Measurements from ENCODE around the gene PGD.
"Not testable (repeated sequence)": the region's sequence is repeated elsewhere in the genome, so short reads cannot be mapped to it uniquely, and the experiment has no call there.

Gene PGD

DNA sequence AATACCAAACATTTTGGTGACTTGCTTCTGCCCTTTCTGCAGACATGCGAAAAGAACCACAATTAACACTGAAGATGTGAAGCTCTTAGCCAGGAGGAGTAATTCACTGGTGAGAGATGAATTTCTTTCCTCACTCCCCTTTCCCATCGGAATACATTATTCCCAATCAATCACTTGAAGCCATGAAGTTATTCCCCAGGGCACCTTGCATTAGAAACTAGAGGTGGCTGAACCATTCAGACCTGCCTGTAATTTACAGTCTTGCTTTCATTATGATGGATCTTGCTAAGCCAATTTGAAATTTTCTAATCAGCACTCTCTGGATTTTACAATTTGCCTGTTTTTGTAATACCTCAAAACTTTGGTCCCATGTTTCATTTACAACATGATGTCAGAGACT, 41.4 kb downstream of the PGD start:
- DNase-seq = no peak

DNA sequence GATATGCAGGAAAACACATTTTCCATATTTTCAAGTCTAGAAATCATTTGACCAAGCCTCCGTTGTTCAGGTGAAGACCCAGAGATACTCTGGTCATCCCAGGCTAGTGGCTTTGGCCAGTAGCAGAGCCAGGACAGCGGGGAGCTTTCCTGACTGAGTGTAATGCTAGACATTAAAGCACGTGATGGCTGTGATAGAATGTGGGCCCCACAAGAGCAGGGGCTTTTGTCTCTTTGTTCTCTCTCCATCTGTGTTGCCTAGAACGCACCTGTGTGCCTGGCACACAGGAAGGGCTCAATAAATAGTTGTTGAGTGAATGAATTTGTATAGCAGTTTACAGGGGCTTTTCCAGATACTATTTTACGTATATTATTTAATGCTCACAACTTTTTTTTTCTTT, 41.9 kb downstream of the PGD start:
- no peak for DNase-seq

DNA sequence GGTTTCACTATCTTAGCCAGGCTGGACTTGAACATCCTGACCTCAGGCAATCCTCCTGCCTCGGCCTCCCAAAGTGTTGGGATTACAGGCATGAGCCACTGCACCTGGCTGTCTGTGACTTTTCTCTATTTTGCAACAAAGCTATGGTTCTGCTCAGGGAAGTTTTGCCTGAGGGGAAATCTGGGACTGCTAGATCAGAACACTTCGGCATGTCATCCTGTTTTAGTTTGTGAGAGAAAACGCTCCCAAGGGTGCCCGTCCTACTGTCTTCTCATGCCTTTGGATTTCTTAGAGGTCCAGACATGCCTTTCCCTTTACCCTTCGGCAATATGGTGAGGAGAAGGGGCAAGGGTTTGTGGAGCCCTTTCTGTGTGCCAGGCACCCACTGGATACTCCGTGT, 45.4 kb downstream of the PGD start:
- no peak for DNase-seq

DNA sequence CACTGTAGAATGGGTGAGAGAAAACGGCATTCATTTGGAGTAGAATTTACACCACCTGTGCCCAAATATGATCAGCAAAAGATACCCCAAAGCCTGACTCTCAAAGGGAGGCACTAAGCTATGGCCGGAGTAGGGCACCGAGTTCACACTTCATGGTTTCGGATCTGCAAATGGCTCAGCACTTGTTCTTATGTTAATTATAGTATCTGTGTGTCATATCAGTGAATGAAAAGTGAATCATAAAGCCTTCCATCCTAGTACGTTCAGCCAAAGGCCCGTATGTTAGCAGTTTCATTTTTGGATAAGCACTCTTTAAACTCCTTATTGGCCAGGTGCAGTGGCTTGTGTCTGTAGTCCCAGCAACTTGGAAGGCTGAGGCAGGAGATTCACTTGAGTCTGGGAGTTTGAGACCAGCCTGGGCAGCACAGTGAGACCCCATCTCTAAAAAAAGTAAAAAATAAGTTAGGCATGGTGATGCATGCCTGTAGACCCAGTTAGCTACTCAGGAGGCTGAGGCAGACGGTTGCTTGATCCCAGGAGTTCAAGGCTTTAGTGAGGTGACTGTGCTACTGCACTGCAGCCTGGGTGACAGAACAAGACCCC, 46.0 kb downstream of the PGD start:
- DNase-seq = no peak

DNA sequence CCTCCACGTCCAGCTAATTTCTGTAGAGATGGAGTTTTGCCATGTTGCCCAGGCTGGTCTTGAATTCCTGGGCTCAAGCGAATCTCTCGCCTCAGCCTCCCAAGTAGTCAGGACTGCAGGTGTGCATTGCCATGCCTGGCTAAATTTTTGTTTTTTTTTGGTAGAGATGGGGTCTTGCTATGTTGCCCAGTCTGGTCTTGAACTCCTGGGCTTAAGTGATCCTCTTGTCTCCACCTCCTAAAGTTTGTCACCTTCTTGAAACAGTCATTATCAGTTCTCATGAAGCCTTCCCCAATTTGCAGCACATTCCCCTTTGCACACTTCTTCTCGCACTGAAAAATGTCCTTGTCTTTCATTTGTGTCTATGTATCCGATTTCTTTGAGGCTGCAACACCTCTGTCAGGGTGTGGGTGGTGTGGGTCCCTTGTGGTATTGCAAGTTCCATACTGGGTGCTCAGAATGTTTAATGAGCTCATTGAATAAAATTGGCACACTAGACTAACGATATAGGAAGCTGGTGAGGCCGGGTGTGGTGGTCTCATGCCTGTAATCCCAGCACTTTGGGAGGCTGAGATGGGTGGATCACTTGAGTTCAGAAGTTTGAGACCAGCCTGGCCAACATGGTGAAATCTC, 48.0 kb downstream of the PGD start:
- DNase-seq = no peak

DNA sequence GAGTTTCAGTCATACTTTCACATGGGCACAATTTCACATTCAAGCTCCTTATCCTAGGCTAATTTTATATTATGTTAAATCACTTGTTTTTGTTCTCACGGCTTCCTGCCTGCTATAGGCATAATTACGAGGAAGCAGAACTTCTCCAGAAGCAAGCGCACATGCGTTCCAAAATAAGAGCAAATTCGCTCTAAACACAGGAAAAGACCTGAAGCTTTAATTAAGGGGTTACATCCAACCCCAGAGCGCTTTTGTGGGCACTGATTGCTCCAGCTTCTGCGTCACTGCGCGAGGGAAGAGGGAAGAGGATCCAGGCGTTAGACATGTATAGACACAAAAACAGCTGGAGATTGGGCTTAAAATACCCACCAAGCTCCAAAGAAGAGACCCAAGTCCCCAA, 50.9 kb downstream of the PGD start, which contains the start of gene CORT:
TSS of gene CORT (plus strand) at position 281 of the 400 bp plus-strand sequence. CDS start 193 bp downstream, outside the sequence.
- DNase-seq = no peak

DNA sequence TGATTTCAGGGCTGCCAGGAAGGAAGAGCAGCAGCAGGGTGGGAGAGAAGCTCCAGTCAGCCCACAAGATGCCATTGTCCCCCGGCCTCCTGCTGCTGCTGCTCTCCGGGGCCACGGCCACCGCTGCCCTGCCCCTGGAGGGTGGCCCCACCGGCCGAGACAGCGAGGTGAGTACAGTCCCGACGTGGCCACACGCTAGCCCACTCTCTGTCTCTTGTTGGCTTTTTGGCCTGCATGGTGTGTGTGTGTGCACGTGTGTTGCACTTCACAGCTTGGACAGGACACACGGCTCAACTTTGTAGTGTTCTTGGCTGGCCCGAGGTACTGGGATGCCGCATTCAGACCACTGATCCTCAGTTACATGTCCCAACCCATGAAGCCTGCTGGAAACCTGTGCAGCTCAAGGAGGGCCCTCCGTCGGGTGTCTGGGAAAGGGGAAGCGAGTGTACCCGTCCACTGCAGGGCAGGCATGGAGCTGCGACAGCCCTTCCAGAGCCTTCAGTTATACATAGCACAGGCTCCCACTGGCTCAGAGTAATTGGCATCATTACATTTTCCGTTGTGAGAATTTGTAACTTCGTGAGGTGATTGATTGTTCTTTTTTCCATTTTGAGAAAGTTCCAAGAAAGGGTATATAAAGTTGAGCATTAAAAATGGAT, 51.4 kb downstream of the PGD start:
- DNase-seq = no peak

DNA sequence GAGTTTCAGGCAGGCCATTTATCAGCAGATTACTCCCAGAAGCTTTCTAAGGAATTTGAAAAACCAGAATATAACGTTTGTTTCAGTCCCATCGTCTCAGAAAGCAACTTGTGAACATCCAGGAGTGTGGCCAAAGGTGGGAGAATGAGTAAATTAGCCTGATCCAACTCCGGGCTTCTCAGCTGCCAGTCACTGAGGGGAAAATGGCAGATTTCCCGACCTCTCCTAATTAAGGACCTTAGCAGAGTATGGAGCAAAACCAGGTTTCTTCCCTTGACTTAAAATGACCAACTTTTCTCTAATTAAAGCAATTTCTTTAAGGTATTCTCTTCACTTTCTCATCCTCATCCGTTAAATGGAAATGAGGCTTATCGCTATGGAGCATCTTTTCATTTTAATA, 52.0 kb downstream of the PGD start:
- no peak for DNase-seq

DNA sequence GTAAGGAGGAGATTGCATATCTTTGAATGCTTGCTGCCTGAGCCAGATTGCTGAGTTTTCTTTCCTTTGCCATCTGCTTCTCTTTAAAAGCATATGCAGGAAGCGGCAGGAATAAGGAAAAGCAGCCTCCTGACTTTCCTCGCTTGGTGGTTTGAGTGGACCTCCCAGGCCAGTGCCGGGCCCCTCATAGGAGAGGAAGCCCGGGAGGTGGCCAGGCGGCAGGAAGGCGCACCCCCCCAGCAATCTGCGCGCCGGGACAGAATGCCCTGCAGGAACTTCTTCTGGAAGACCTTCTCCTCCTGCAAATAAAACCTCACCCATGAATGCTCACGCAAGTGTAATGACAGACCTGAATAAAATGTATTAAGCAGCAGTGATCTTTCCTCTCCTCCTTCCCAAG, 52.4 kb downstream of the PGD start:
- DNase-seq = no peak

DNA sequence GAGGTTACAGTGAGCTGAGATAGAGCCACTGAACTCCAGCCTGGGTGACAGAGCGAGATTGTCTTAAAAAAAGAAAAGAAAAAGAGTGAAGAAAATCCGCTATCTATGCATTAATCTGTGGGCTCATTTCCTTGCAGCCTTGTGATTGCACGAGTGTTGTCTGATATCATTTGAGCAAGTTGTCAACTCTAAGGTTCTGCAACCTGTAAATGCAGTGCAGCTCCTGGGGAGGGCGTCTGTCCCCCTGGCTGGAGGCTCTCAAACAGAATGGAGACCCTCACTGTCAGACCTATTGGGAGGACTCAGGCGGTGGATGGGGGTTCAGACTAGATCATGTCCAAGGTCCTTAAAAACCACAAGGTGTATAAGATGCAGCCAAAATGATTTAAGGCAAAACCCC, 57.2 kb downstream of the PGD start:
- no peak for DNase-seq

DNA sequence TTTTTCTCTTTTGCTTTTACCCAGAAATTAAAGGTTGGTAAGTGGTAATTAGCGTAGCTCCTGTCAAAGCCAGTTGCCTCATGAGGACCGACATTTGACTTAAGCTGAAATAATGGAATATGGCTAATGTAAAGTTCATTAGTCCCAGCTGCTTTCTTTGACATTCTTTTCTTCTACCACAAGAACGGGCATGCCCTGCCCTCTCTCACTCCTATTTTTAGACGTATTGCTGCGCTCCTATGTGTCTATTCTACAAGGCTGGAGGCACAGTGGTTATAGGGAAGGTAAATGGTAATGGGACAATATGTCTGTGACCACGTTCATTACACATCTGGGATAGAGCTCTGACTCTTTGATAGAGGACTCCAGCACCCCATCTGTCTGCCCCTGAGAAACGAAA, 57.8 kb downstream of the PGD start:
- no peak for DNase-seq

DNA sequence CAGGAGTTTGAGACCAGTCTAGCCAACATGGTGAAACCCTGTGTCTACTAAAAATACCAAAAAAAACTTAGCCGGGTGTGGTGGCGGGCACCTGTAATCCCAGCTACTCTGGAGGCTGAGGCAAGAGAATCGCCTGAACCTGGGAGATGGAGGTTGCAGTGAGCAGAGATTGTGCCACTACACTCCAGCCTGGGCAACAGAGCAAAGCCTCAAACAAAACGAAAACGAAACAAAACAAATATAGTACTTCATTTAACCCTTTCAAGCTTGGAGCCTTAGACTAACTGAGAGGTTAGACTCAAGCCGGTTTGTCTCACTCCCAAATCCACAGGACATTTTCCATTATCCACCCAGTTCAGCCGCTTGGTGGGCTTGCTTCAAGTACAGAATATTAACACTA, 58.6 kb downstream of the PGD start:
- not testable (repeated sequence) for DNase-seq

DNA sequence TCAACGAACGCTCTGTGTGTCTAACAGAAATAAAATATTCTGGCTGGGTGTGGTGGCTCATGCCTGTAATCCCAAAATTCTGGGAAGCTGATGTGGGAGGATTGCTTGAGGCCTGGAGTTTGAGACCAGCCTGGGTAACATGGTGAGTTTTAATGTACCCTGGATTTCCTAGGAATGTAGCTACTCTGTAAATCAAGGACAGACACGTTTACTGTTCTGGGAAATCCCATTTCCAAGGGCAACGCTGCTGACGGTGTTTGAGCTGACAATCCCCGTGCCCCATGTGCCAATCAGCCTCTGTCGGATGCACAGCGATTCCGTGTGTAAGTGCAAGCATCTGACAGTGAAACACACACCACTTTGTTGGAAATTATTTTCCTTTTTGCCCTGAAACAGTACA, 59.0 kb downstream of the PGD start:
- no peak for DNase-seq

DNA sequence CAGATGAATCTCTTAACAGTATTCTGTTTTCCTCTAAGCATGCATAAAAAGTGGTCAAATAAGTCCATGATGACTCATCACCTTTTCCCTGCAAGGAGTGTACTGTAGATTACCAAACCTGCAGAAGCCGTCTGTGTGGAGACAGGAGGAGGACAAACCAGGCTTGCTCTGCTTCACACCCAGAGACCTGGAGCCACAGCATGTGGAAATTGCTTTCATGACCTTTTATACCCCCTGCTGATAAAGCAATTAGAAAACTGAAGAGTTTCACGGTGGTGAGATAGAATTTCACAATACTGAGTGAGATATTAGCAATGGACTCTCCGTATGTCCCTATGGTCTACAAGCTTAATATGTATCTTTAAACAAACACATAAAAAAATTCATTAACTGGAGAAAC, 60.3 kb downstream of the PGD start:
- no peak for DNase-seq

DNA sequence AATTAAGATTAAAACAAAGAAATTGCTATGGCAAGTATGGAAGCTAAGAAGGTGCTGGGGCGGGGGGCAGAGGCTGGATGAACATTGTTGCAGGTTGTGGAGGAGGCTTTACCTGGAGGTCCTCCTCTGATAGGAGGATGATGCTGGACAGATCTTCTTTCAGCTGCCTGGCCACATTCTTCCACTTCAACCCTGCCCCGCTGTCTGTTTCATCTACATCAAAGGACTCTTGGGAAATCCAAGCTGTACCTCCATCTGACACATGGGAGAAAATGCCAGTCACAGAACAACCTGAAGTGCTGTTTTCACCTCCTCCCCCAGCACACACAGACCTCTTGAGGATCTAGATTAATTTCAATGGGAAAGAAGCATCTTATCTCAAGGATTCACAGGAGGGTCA, 68.2 kb downstream of the PGD start:
- no peak for DNase-seq

DNA sequence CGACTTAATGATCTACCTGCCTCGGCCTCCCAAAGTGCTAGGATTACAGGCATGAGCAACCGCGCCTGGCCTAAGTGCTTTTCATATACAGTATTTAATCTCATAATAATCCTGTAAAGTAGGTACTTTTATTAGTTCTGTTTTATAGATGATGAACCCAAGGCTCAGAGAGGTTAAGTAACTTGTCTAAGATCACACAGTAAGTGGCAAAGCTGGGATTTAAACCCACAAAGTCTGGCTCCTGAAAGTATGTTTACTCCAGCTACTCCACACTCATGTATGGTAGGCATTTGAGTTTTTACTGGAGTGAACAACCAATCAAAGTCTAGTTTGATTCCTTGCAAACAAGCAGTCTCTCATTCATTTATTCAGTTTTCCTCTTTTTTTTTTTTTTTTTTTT, 71.2 kb downstream of the PGD start:
- DNase-seq = no peak
